Urothelium cell line (cell line): ENCODE results near the gene CCDC85B.
A peak's percentile ranks its signal among the peaks of the same experiment; 100 is the strongest.
"Not testable (repeated sequence)": the region's sequence is repeated elsewhere in the genome, so short reads cannot be mapped to it uniquely, and the experiment has no call there.

Source experiments
- DNase-seq: peaks from one replicate; pipeline ENCODE4 v3.0.0; 2011; ENCODE audit warnings: low spot score, mixed read lengths
- FAIRE-seq: peaks from 2 replicates; lab custom pipeline; 2011; peaks lifted over from hg19 to GRCh38; lab: Jason Lieb, UNC

The CCDC85B gene

GRCh38 chr11:65884716-65885092 lies 5.8 kb upstream of the CCDC85B start:
- DNase-seq (peak; percentile 87), FAIRE-seq (peak; percentile 66)

DNA sequence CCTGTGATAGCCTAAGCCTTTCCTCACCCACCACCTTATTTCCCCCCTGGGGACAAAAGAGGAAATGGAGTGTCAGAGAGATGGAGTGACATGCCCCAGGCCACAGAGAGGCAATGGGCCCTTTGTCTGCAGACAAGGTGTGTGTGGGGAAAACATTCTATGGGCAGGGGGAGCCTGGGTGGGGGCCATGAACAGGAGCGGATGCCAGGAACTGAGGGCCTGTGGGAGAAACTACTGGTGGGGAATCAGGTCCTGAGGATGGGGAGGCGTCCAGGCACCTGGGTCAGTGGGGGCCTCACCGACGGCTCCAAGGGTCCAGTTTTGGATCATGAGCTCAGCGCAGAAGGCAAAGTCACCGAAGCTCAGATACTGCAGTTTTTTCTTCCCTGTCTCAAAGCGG lies 5.2 kb upstream of the CCDC85B start:
- DNase-seq (no peak), FAIRE-seq (no peak)

- FAIRE-seq (no peak), DNase-seq (no peak)
Observed at GRCh38 chr11:65885808-65886536, 4.5 kb upstream of the CCDC85B start.

GRCh38 chr11:65886826-65887722 lies 3.4 kb upstream of the CCDC85B start:
- FAIRE-seq (no peak), DNase-seq (no peak)

GRCh38 chr11:65887723-65888162 lies 2.7 kb upstream of the CCDC85B start:
- peak; percentile 30 for DNase-seq

DNA sequence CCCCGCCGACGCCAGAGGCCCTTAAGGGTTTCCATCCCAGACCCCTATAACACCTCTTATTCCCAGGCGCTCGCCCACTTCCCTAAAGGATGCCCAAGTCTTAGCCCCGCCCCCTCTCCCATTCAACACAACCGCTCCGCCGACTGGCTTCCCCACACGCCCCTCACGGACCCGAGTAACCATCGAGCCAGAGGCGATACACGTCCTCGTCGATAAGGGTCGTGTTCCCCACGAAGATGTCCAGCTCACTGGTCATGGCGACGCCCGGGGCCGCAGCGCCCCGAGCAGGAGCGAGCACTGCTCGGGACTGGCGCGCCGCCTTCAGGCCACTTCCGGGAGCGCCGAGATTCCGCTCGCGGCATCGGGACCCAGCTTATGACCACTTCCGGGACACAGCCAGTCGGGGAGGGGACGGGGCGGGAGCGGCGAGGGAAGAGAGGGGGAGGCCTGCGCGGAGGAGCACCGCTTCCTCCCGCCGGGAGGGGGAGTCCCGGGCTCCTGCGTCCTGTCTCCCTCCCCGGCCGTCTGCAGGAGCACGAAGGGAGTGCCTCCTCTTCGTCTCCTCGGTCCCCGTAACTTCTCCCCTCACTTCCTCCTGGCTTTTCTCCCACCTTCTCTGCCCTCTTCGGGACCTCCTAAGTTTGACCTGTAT lies 2.2 kb upstream of the CCDC85B start, which contains the start of gene FIBP:
FIBP (minus strand) TSS at position 309 of the 652 bp plus-strand sequence; CDS start at position 256, 53 bp downstream.
- FAIRE-seq (peak; percentile 20), DNase-seq (peak; percentile 98)

More at GRCh38 chr11:65887723-65888162, 2.7 kb upstream of the CCDC85B start:
- no peak for FAIRE-seq

GRCh38 chr11:65891219-65892136 lies 1.0 kb downstream of the CCDC85B start:
- DNase-seq (peak; percentile 34), FAIRE-seq (no peak)

GRCh38 chr11:65892137-65892540 lies 1.7 kb downstream of the CCDC85B start:
- not testable (repeated sequence) for FAIRE-seq, DNase-seq

DNA sequence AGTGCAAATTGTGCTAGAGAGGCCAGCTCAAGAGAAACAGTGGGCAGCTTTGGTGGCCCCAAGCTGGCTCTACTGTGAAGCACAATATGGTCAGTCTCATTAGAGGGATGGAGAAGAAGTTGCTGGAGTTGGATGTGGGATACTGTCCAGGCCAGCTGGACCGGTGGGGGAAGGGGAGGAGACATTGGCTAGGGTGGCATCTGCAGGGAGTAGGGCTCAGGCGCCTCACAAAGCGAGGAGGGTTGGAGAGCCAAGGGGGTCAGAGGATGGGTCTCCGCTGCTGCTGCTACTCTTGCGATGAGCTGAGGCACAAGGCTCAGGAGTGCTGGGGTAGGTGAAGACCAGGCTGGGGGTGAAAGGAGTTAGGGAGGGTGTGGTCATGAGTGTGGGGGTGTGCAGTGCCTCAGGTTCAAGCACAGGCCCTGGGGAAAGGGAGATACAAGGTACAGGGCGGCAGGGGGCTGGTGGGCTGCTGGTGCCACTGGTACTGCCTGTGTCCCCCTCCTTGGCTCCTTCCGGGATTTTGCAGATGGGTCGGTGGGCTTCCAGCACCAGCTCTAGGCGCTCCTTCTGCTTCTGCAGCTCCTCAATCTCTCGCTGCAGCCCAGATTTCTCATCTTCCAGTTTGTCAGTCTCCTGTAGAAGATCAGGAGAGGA lies 2.3 kb downstream of the CCDC85B start:
- DNase-seq = no peak
- FAIRE-seq = no peak

GRCh38 chr11:65894034-65894591 lies 3.6 kb downstream of the CCDC85B start:
- FAIRE-seq = no peak

DNA sequence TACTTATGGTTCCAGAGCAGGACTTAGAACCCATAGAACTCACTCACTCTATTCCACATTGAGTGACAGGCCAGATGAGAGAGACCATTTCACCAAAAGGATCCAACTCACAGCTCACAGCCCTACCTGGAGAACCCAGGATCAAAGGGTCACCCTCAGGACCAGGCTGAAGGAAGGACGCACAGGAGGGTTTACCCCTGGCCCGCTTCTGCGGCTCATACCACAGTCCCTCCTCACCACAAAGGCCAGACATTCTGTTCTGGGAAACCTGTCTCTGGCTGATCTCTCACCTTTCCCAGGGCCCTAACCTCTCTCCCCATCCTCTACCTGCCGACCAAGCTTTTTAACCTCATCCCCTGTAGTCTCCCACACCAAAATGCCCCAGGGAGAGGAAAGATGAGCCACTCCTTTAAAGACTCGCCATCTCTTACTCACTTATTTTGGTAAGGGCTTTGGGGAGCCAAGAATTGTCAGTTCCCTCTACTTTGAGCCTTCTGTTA lies 5.1 kb downstream of the CCDC85B start:
- DNase-seq (no peak), FAIRE-seq (no peak)

More at GRCh38 chr11:65894034-65894591, 3.6 kb downstream of the CCDC85B start:
- no peak for DNase-seq

DNA sequence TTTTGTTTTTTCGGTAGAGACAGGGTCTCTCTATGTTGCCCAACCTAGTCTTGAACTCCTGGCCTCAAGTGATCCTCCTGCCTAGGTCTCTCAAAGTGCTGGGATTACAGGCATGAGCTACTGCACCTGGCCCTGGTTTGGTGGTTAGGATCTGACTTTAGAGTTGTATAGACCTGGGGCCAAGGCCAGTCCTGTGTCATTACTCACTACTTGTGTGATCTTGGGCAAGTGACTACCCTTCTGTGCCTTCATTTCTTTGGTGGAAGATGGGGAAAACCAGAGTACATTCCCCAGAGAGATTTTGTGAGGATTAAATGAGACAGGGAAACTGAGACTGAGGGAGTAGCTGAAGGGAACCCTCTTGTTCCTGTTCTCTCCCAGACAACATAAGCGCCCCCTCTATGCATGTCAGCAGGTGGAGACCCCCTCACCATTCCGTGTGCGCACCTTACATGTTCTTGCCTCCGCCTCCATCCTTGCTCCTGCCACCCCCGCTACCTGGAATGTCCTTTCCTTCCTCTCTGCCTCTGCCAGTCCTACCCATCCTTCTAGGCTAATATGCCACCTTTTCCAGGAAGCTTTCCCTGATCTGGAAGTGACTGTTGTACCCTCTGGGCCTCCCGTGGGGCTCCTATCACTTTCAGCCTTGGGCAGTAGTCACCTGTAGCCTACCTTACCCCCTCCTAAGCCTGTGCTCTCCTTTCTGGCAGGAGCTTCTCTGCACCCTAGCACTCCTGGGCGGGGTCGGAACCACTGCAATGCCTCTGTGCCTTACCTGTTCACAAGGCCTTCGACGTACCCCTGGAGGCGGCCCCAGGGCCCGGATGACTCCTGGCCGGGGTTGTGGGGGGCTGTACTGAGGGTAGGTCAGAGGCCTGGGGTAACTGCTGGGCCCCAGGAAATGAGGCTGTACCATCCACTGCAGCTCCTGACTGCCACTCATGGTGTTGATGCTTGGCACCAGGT lies 5.8 kb downstream of the CCDC85B start:
- no peak for FAIRE-seq

GRCh38 chr11:65897020-65897471 lies 6.6 kb downstream of the CCDC85B start:
- FAIRE-seq (no peak), DNase-seq (no peak)

More for the DNA sequence above, 5.8 kb downstream of the CCDC85B start:
- no peak for DNase-seq

DNA sequence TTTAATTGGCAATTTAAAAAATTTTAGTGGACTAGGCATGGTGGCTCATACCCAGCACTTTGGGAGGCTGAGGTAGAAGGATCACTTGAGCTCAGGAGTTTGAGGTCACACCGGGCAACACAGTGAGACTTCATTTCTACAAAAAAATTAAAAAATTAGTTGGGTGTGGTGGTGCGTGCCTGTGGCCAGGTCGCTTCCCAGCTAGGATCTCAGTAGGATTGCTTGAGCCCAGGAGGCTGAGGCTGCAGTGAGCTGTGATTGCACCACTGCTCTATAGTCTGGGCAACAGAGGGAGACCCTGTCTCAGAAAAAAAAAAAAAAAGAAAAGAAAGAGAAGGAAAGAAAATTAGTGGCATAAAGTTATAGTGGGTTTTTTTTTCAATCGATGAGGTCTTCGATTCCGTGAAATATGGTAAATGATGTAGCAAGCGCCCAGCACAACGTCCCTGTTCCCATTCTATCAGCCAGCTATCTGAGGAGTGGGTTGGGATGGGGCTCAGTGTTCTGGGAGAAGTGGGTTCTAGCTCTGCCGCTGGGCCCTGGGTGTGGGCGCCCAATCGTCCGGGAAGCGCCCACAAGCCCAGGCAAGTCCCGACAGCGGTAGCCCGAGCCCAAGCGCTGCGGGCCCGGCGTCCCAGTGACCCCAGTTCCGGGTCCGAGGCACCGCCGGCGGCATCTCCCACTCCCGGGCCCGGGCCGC lies 8.3 kb downstream of the CCDC85B start:
- DNase-seq (no peak), FAIRE-seq (no peak)

DNA sequence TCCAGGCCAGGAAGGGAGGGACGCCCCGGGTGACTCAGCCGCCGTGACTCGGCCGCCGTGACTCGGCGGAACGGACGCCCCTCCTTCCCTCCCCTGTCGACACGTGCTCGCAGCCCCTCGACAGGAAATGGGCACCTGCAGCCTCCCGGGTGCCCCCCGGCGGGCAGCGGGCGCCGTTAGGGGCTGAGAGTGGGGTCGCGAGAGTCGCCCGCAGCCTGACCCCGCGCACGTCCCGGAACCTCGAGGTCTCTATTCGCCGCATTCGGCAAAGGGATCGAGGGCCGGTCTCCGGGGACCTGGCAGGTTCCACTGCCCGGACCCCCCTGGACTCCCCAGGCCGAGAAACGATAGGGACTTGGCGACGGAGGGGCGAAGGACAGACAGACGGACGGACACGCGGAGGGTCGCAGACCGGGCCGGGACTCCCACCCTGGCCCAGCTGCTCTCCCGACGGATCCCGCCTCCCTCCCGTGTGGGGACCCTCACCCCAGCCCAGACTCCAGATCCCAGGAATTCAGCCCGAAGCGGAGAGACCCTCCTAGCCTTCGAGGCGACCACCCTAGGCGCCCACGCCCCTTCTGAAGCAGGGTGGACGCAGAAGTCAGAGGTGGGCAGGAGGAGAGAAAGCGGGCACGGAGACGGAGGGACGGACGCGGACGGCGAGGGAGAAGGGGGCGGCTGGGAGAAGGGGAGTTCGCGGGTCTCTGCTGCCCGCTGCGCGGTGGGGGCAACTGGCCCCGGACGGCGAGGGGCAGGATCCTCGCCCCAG lies 9.1 kb downstream of the CCDC85B start:
- DNase-seq (peak; percentile 79), FAIRE-seq (no peak)

DNA sequence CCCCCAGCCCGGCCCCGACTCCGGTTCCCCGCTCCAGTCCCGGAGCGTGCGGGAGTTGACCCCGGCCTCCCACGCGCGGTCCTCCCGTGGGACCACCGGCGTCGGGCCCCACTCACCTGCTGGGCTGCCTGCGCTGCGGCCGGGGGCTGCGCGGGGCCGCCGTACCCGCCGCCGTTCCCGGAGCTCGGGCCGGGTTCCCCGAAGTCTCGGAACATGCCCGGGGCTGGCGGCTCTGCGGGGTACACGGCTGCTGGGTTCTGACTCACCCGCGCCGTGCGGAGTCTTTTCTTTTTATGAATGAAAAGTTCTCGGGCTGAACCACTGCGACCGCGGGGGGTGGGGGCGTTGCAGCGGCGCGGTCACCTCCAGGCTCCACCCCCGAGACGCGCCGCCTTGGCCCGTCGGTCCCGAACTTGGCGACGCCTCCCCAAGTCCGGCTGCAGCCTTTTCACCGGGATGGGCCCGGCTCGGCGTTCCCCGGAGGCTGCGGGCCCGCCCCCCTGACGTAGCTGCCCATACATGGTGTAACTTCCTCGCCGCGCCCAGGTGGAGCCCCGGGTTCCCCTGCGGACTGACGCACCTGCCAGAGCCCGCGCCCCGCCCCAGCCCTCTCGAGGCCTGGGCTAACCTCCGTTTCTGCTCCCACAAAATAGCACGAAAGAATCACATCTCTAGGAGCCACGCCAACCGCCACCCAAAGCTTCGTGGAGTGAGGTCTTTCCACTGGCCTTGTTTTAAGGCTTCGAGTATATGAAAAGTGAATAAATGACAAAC lies 9.8 kb downstream of the CCDC85B start, which contains the start of gene FOSL1:
FOSL1 (minus strand) TSS at position 264 of the 774 bp plus-strand sequence; CDS start at position 215, 49 bp downstream.
- no peak for FAIRE-seq

More for the DNA sequence above, 9.8 kb downstream of the CCDC85B start, which contains the start of gene FOSL1:
- peak; percentile 93 for DNase-seq
